GM13977 (cell line): ENCODE data around the gene OTOP3.
"Not testable (repeated sequence)": the region's sequence is repeated elsewhere in the genome, so short reads cannot be mapped to it uniquely, and the experiment has no call there.

Experiments used
- DNase-seq: peaks from one replicate; pipeline ENCODE4 v3.0.0; 2012; ENCODE audit warnings: low spot score
- CTCF ChIP-seq: IDR thresholded peaks from 2 replicates; pipeline ENCODE4 v1.5.1; 2012; ENCODE audit warnings: mild to moderate bottlenecking, control low read depth; ENCODE audit not compliant: insufficient read depth; ENCODE audit errors: extremely low read depth, missing control alignments
- in situ Hi-C: fragments of 300-500 bp; cut with MboI; formaldehyde crosslinking; loops from one replicate; pipeline ENCODE4 v1.12.0; 2022; ENCODE audit warnings: low sequenced_read_pairs, low pct_unique_long_range_greater_than_20kb, mixed read lengths, inconsistent platforms; ENCODE audit not compliant: unreplicated experiment

OTOP3 gene

GRCh38 chr17:74904687-74905409, 30.9 kb upstream of the OTOP3 start:
- no peak for DNase-seq
- in situ Hi-C loops = no loop called here
- TF ChIP-seq CTCF = no peak

GRCh38 chr17:74906214-74906793, 29.4 kb upstream of the OTOP3 start:
- in situ Hi-C loops, DNase-seq: not testable (repeated sequence)

GRCh38 chr17:74907012-74907411, 28.7 kb upstream of the OTOP3 start:
- no peak for TF ChIP-seq CTCF
- in situ Hi-C loops = no loop called here
- no peak for DNase-seq

- DNase-seq, in situ Hi-C loops: not testable (repeated sequence)
Measured at GRCh38 chr17:74909097-74909496, 26.6 kb upstream of the OTOP3 start.

- DNase-seq, in situ Hi-C loops: not testable (repeated sequence)
Measured at GRCh38 chr17:74911423-74911822, 24.3 kb upstream of the OTOP3 start.

- TF ChIP-seq CTCF = no peak
- in situ Hi-C loops = no loop called here
- DNase-seq = no peak
Measured at GRCh38 chr17:74916136-74916850, 19.4 kb upstream of the OTOP3 start.

GRCh38 chr17:74916851-74917199, 18.9 kb upstream of the OTOP3 start:
- no peak for DNase-seq
- in situ Hi-C loops = no loop called here
- TF ChIP-seq CTCF = no peak

GRCh38 chr17:74917430-74917829, 18.3 kb upstream of the OTOP3 start:
- in situ Hi-C loops = no loop called here
- TF ChIP-seq CTCF = no peak
- no peak for DNase-seq
